Right hindlimb (tissue), 1 donor: ENCODE data around the gene COA7.
"Not testable (repeated sequence)": the region's sequence is repeated elsewhere in the genome, so short reads cannot be mapped to it uniquely, and the experiment has no call there.

Experiments used
- DNase-seq: peaks from one replicate; pipeline ENCODE4 v3.0.0-alpha.2; 2018

COA7 gene

GRCh38 chr1:52702886-52703787, 5.0 kb upstream of the COA7 start:
- DNase-seq: peak; percentile 91

- DNase-seq: no peak
Observed at GRCh38 chr1:52695627-52696026, 2.5 kb downstream of the COA7 start.

- DNase-seq: no peak
Observed at GRCh38 chr1:52693843-52694242, 4.3 kb downstream of the COA7 start.

GRCh38 chr1:52693351-52693750, 4.8 kb downstream of the COA7 start:
- not testable (repeated sequence) for DNase-seq

- no peak for DNase-seq
Observed at GRCh38 chr1:52692697-52693096, 5.5 kb downstream of the COA7 start.

- DNase-seq: no peak
Observed at GRCh38 chr1:52691821-52692220, 6.3 kb downstream of the COA7 start.

- no peak for DNase-seq
Observed at GRCh38 chr1:52686830-52687229, 11.3 kb downstream of the COA7 start.

GRCh38 chr1:52686261-52686751, 11.8 kb downstream of the COA7 start:
- DNase-seq: peak; percentile 72

- DNase-seq: no peak
Observed at GRCh38 chr1:52684545-52684944, 13.6 kb downstream of the COA7 start.

GRCh38 chr1:52683367-52683940, 14.7 kb downstream of the COA7 start:
- no peak for DNase-seq

- no peak for DNase-seq
Observed at GRCh38 chr1:52681136-52681535, 17.0 kb downstream of the COA7 start.

- DNase-seq: no peak
Observed at GRCh38 chr1:52680353-52680752, 17.8 kb downstream of the COA7 start.

- DNase-seq: no peak
Observed at GRCh38 chr1:52679498-52679897, 18.6 kb downstream of the COA7 start.

- peak; percentile 46 for DNase-seq
Observed at GRCh38 chr1:52679048-52679447, 19.1 kb downstream of the COA7 start.

- no peak for DNase-seq
Observed at GRCh38 chr1:52677076-52677806, 20.9 kb downstream of the COA7 start.

- peak; percentile 59 for DNase-seq
Observed at GRCh38 chr1:52676249-52676903, 21.8 kb downstream of the COA7 start.

- no peak for DNase-seq
Observed at GRCh38 chr1:52674497-52675384, 23.4 kb downstream of the COA7 start.

- DNase-seq: no peak
Observed at GRCh38 chr1:52673513-52673912, 24.6 kb downstream of the COA7 start.

GRCh38 chr1:52672946-52673345, 25.2 kb downstream of the COA7 start:
- no peak for DNase-seq

- no peak for DNase-seq
Observed at GRCh38 chr1:52670604-52671003, 27.5 kb downstream of the COA7 start.

GRCh38 chr1:52669696-52670095, 28.5 kb downstream of the COA7 start:
- no peak for DNase-seq

GRCh38 chr1:52668711-52669110, 29.4 kb downstream of the COA7 start:
- DNase-seq: no peak
